Umbilical cord (tissue), 2 donors: ENCODE data around the gene LPP. TPM values are rescaled to one million over a fixed set of nuclear protein-coding genes. Genes with fewer than 3 reads are reported as not detected.

ENCODE experiments used
- DNase-seq: peaks from one replicate; pipeline ENCODE4 v3.0.0-alpha.2; 2015; ENCODE audit warnings: low spot score
- total RNA-seq: library from RNA; depleted of rRNA; stranded (reverse); fragments of >200 nt; gene quantifications from one replicate; pipeline ENCODE4 v1.2.3, GENCODE V29; 2014; ENCODE audit warnings: low replicate concordance; ENCODE audit not compliant: insufficient read depth

LPP gene
- total RNA-seq, 1 donor from 2014 or later: 717 TPM

DNA sequence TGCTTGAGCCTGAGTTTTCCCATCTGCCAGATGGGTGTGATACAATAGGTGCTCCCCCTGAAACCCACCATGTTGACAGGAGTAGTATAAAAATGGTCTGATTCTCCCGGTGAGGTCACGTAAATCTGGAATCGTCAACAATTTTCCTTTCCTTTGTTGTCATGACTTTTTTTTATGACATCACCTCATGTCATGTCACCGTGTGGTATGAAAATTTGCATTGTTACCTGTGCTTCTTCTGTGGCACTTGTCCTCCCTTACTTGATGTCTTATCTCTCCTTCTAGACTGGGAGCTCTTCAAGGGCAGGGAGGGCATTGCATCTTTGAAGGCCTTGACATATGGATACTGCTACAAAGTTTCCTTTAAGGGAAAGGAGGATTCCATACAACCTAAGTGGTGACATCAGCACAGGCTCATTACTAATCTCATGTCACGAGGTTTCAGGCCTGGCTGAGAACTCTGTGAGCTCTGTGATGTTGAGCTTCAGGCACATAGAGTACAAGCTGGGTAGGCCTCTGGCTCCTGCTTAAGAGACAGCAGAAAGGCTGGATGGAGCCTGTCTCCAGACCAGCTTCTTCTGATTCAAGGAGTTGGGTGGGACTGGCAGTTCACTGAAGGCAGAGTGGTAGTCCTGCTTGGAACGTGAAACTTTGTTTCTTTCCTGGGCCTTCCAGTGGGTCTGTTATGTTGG is 66.3 kb downstream of the LPP start:
- DNase-seq: no peak

DNA sequence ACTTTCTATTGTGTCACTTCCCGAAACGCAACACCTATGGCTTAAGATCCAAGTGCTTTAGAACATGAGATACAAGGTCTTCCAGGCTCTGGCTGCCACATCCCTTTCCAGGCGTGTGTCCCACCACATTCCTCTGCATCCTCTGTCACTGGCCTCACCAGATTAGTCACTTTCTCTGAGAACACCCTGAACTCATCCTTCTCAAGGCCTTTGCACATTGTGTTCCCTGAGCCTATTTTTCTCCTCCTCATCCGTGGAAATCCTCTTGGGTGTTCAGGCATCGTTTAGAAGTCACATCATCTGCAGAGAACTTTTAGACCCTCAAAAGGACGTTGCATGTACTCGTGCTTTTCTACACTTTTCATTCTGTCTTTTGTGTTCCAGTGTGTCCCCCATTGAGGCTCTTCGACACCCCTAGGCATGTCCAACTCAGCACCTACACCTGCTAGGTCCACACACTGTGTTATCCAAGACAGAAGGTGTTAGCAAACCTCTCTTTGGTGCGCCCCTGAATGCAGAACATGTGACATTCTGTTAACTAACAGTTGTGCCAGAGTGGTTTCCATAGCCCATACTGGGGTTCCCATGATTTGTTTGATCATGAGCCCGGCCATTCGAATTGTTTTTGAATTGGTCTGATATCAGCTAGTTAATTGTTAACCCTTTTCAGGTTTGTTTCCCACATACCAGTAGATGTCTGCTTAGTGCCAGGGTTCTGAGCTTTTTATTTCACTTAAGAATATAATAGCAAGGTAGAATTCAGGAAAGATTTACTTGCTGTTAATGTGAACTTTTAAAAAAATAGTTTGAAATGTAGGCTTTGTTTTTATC is 67.2 kb downstream of the LPP start:
- no peak for DNase-seq

DNA sequence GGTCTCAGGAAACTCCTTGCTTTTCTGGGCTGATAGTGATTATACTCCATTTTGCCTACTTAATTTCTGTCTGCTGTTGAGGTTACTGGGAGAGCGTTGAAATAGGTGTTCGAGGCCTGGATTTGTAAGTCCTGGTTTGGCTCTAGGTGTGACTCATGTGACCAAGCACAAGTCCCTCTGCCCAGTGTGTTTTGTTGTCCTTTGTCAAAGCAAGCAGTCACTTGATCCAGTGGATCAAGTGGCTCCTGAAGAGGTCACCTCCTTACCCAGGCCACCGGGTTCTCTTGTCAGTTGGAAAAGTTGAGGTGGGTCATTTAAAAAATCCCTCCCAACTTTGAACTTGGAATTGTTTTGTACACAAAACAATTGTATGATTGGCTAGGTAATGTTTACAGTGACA is 70.0 kb downstream of the LPP start:
- no peak for DNase-seq

DNA sequence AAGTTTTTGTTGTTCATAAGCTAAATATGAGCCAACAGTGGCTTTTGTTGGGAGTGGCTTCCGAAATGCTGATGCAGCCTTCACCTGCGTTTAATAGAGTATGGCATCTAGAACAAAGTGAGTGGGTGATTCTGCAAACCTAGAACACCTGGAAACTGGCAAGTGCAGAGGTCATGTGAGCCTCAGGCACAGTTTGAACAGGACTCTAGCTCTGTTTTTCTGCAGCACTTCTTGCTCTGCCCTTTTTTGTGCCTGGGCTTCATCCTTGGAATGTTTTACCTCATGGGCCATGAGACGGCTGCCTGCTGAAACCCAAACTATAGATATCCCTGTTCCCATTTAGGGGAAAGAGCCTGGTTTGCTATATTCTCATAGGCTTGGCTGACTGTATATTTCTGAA is 73.5 kb downstream of the LPP start:
- no peak for DNase-seq

DNA sequence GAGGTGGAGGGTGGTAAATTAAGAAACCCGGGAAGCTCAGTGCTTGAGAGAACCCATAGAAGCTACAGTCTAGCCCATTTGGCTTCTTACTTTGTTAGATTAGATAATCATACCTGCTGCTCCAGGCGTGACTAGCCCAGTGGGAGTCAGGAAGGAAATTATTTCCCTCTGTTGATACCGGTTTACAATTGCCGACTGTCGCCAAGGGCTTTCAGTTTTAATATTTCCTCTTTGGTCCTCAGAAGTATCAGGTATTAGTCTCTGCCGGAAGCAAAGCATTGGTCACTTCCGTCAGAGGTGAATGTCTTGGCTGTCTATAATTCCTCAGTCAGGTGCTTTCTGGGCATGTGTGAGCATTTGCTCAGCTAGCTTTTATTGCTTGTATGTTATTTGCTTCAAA is 75.2 kb downstream of the LPP start:
- DNase-seq: no peak

DNA sequence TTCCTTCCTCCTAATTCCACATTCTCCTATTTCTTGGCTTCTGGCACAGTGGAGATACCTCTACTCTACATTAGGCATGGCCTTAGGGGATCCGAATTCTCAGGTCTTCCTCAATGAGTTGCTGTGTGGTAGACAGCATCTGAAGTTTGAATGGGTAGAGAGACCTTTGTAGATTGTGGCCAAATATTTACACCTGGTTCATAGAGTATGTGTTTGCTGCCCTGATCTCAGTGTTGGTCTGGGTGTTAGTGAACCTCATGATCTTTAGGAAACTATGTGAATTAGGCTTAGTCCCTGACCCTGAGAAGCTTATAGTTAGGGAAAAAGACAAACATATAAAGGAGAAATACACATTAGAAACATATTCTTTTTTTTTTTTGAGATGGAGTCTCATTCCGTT is 75.8 kb downstream of the LPP start:
- DNase-seq: no peak

DNA sequence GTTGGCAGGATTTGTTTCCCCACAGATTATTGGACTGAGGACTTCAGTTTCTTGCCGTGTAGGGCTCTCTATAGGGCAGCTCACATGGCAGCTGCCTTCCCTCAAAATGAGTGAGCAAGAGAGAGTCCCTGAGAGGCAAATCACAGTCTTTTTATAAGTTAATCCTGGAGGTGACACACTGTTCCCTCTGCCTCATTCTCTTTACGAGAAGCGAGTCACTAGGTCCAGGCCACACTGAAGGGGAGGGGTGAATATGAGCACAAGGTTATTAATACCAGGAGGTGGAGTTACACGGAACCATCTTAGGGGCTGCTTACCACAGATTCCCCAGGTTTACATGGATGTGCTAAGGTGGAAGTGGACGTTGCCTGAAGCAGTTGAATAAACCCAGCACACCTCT is 77.0 kb downstream of the LPP start:
- DNase-seq: no peak

DNA sequence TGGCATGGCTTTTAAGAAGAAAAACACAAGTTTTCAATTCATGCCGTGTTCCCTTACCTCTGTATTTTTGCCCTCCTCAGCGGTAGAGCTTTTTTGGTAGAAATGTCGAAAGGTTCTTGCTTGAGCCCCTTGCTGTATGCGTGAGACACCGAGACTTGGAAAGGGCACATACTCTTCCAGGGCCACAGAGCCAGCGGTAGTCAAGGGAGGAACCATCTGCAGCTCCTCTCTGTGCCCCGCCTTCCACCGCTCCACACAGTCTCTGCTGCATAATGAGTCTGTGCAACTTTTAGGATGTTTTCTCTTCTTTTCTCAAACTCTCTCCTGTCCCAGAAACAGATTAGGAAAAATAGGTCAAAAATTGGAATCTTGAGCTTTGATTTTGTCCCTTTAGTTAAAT is 77.5 kb downstream of the LPP start:
- no peak for DNase-seq

DNA sequence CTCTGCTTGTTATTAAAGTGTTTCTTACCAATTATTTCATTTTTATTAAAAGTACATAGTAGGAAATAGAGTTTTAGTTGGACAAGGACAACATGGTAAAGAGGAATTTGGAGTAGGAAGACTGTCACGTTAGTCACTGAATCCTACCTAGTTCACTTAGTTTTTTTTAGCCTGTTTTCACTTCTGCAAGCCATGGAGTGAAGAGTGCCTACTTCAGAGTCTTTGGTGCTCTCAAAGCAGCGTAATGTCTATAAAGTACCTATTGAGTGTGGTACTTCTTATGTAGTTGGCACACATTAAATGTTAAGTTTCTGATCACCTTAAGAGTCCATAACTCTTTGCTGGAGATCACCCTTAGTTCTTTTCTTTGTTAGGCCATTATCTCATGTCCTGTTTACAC is 78.7 kb downstream of the LPP start:
- no peak for DNase-seq

DNA sequence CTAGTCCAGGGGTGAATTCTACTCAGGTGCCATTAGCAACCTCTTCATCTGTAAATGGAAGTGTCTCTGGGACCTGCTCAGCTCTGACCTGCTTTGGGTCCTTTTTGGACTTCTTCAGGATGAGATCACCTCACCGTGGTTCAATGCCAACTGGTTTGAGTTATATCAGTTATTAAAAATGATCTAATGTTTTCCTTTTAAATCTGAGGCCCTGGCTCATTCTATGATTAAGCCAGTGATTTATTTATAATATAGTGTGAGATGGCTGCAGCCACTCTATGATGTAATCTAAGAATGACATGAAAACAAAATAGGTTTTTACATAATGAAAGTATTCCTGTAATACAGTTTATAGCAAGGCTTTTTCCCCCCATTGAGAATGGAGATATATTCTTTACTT is 79.4 kb downstream of the LPP start:
- DNase-seq: no peak

DNA sequence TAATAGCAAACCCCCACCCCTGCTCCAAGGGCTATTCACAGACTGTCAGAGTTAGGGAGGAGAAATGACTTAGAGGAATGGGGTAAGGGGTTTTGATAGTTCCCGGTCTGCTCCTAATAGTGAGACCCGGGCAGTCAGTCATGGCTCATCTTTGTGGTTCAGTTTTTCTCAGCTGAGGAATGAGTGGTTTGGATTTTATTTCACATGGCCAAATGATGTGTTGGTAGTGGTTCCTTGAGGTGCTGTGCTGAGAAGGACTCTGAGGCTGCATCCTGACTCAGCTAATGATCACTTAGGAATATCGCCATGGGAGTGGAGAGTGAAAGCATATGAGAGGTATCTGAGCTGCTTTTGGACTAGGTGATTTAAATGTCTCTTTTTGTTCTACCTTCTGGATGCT is 80.2 kb downstream of the LPP start:
- DNase-seq: no peak

DNA sequence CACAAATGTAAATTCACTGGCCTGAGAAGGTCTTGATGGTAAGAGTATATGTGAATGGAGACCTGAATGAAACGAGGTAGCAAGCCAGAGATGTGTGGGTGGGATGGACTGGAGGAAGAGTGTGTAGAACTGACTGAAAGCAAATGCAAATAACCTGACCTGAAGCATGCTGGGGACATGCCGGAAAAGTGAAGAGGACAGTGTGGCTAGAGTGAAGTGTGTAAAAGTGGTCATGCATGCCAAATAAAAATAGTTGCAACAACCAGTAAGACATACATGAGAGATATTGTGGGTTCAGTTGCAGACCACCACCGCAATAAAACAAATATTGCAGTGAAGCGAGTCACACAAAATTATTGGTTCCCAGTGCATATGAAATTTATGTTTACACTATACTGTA is 82.3 kb downstream of the LPP start:
- DNase-seq: no peak

DNA sequence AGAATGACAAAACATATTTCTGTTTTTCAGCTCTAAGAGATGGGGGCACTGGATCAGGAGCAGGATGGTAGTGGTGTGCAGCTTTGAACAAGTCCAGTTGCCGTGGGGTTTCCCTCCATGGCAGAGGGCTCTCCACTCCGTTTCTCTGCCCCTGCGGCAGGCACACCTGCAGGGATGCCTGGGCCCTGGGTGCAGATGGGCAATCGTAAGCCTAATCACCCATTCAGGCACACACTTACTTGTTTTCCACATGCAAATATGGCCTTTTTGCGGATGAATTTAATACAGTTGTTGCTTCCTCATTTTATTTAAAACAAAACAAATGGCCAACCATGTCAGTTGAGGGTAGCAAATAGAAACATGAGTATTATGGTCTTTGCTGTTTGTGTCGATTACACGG is 85.1 kb downstream of the LPP start:
- no peak for DNase-seq

DNA sequence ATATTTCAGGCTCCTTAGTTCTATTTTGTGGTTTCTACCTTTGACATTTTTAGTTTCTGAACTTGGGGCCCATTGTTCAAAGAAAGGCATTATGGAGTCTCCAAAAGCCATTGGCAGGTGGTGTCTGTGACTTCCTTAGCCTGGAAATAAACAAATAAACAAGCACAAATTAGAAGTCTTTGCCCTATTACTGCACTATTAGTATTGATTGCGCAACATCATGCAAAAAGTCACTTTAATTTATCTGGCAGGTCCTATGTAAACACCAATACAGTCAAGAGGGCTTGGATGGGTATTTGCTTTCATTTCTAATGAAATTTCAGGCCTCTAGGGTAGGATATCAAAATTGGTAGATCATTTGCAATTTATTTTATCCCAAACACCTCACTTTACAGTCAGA is 85.6 kb downstream of the LPP start:
- DNase-seq: no peak

DNA sequence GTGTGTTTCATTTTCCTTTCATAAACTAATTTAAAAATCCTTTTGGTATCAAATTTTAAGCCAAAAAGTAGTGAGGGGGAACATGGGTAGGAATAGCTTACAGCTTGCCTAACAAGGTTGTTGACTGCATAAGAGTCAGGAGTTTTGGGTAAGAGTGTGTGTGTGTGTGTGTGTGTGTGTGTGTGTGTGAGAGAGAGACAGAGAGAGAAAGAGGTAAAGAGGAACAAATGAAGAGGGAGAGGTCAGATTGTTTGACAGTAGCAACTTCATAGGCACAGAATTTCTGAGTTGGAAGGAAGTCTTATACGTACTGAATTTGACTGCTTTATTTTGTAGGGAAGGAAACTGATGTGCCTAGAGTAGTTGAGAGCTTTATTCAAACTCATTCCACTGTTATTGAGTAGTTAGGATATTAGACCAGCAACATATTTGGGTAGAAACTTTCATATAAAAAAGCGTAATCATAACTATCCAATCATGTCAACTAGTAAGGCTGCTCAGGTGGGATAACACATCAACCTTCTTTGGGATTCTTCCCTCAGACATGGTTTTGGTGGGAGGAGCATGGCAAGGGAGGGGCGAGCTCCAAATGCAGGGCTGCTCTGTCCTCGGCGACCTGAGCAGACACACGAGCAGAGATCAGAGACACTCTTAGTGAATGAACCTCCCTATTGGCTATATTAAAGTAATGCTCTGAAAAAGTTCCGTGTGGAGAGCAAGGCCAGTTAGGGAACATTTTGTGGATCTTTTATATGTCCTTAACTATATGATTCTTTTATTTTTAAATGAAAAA is 86.4 kb downstream of the LPP start:
- no peak for DNase-seq

DNA sequence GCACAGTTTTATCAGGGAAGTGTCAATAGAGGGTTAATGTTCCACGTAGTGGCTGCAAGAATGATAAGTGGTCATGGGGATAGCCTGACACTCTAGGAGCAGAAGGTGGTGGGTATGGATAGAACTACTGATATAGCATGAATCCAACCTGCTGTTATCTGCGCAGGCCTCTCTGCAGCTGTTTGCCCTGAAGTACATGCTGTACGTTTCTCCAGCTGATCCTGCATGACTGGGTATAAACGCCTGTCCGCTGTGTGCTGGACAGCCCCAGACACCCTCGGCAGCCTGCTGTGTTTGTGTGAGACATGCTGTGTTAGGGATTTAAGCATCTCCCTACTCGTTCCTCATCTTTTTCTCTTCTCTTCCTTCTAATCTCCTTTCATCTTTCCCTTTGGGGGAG is 87.1 kb downstream of the LPP start:
- peak; percentile 77 for DNase-seq

DNA sequence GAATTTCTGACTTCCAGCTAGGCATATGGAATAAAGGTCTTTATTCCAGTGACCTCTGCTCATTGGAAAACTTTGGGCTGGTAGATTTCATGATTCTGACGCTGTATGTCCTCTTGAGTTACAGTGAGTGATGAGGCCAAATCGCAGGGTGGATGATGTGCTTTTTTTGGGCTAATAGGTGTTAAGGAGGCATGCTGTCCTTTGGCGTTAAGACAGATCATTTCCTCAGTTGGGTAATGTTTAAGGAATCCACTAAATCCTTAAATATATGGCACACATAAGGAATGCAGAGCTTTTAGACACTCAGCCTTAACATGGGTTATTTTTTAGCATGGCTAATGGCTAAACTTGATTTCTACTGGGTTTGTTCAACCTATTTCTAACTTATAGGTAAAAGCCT is 87.9 kb downstream of the LPP start:
- DNase-seq: no peak

DNA sequence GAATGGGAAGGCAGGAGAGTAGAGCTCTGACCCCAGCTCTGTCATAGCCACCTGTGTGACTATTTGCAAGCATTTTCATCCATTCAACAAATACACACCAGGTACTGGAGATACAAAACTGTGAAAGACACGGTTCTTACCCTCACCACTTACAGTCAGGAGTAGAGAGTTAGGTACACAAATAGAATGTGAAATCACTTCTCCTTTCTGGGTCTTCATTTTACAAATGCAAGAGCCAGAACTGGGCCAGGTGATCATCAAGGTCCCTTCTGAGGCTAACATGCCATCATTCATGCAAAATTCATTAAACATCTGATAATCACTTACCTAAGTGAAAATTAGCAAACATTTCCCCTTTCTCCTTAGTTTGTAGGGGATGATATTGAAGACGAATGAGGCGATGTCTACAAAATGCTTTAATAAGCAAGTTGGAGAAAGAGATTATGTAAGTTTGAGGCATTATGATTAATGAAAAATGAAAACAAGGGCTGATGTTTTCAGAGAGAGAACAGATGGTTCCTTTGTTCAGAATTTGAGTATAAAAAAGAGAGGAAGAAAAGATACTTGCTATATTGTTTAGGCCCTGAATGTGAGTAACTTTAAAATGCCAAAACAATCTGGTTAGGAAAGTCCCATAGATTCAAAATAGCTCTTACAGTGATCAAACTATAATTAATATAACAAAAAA is 88.6 kb downstream of the LPP start:
- DNase-seq: no peak

DNA sequence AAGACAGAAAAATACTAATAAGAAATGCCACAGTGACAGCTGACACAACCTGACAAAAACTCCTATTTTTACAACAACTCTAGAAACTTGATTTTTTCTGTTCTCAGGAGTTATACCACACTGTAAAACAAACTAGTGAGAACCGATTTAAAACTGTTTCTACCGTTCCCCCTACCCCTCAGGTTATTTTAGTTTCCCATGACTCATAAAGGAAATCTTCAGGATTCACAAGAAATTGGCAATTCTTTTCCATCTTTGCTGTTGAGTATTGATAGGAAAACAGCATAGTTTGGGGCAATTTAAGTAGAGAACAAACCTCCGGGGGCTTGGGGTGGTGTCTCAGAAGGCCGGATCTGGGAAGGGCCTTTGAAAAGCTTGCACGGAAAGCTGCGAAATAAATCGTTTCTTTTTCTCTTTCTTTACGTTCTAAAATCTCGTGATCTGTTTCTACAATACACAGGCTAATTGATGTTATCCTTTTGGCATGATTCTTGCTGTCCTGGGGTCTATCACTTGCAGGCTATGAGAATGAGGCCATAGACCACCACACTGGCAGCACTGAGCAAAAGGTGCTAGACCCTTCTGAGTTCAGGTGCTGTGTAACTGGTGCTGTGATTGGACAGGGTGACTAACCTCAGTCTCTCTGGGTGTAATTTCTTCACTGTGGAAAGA is 89.3 kb downstream of the LPP start:
- no peak for DNase-seq

DNA sequence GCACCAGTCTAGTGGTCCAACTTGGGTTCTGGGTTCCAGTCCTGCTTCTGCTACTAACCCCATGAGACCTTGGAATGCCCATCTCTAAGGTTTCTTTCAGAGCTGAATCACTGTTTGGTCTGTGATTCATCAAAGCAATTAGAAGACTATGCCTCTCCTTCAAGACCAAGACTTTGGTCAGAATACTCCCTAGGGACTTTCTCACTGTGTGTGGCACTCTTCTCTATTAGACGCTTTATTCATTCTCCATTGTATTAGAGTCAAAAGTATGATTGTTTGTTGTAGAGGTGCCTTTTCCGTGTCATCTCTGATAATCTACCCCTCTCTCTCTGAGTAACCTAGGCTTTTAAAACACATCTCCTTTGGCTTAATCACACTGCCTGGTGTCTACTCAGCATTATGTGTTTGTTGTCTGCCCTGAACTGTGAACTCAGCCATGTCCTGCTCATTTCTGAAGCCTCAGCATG is 90.5 kb downstream of the LPP start:
- no peak for DNase-seq

DNA sequence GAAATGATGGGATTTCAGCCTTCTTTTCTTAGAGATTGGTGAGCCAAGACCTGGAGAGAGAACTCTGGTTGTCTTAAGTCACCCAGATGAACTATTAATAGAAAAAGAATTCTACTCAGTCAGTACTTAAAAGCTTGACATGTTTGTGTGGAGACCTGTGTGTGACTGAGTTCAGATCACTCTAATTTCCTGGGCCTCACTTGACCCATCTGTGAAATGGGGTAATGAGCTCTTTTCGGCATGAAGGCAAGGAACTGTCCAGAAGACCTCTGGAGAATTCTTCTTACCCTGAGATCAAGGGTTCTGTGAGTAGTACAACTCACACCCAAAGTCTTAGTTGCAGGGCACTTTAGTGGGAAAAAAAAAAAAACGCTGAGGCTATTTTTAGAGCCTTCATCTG is 92.9 kb downstream of the LPP start:
- no peak for DNase-seq
